GM21737 (cell line): Measurements from ENCODE around the gene NBEA.
"Not testable (repeated sequence)": the region's sequence is repeated elsewhere in the genome, so short reads cannot be mapped to it uniquely, and the experiment has no call there.

Experiments
- ATAC-seq: cut with Tn5 transposase; IDR thresholded peaks from one replicate; pipeline ENCODE4 v1.9.1; 2021; ENCODE audit warnings: mild to moderate bottlenecking, moderate library complexity; ENCODE audit not compliant: unreplicated experiment

NBEA gene

GRCh38 chr13:35630551-35631275, 688.6 kb downstream of the NBEA start:
- ATAC-seq = no peak

- ATAC-seq = no peak
Measured at GRCh38 chr13:35631666-35632065, 689.6 kb downstream of the NBEA start.

GRCh38 chr13:35643625-35644024, 701.6 kb downstream of the NBEA start:
- no peak for ATAC-seq

GRCh38 chr13:35646056-35646774, 704.1 kb downstream of the NBEA start:
- ATAC-seq = no peak

- ATAC-seq = no peak
Measured at GRCh38 chr13:35648201-35648600, 706.1 kb downstream of the NBEA start.

- ATAC-seq = no peak
Measured at GRCh38 chr13:35649162-35649561, 707.1 kb downstream of the NBEA start.

- no peak for ATAC-seq
Measured at GRCh38 chr13:35659796-35660195, 717.7 kb downstream of the NBEA start.

- ATAC-seq = no peak
Measured at GRCh38 chr13:35664747-35665146, 722.7 kb downstream of the NBEA start.

- ATAC-seq = no peak
Measured at GRCh38 chr13:35669321-35669720, 727.3 kb downstream of the NBEA start.

- no peak for ATAC-seq
Measured at GRCh38 chr13:35672611-35673010, 730.5 kb downstream of the NBEA start.

GRCh38 chr13:35675651-35676050, 733.6 kb downstream of the NBEA start:
- ATAC-seq = no peak

GRCh38 chr13:35677863-35678262, 735.8 kb downstream of the NBEA start:
- not testable (repeated sequence) for ATAC-seq

- no peak for ATAC-seq
Measured at GRCh38 chr13:35681685-35682084, 739.6 kb downstream of the NBEA start.

GRCh38 chr13:35684432-35684831, 742.4 kb downstream of the NBEA start:
- ATAC-seq = no peak

GRCh38 chr13:35687336-35687735, 745.3 kb downstream of the NBEA start:
- no peak for ATAC-seq

- no peak for ATAC-seq
Measured at GRCh38 chr13:35690581-35691207, 748.6 kb downstream of the NBEA start.

GRCh38 chr13:35693134-35693784, 751.2 kb downstream of the NBEA start:
- no peak for ATAC-seq

- ATAC-seq = no peak
Measured at GRCh38 chr13:35694031-35694430, 752.0 kb downstream of the NBEA start.

- ATAC-seq = no peak
Measured at GRCh38 chr13:35694549-35695447, 752.7 kb downstream of the NBEA start.

GRCh38 chr13:35695448-35695770, 753.3 kb downstream of the NBEA start:
- no peak for ATAC-seq
